ENCODE data around the gene FREY1.

FREY1 gene

DNA sequence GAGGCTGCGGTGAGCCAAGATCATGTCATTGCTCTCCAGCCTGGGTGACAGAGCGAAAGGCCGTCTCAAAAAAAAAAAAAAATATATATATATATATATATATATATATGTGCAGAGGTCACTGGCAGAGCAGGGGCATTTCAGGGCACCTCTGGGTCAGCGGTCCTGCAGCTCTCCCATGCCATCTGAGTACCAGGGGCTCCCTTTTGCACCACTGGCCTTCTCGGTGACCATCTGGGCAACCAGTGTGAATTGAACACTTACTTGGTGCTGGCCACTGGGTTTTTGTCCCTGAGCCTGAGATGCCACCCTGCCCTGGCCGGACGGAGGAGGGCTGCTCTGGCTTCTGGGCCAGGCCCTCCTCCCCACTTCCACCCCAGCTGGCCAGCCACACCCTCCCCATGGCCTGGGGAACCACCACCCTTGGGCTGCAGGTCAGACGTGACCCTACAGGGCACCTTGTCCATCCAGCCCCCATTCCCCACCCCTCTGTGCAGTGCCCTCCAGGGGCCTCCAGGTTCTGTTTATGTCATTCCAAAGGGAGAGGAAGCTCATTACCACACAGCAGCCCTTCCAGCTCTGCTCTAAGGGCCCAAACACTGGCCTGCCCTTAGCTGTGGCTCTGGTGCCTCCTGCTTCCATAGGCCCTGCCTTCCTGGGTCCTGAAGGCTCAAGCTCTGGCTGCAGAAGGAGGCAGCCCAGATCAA lies 11.4 kb downstream of the FREY1 start:
- no peak overlapping the region for H3K27ac ChIP-seq
- TF ChIP-seq, protein P1, sequence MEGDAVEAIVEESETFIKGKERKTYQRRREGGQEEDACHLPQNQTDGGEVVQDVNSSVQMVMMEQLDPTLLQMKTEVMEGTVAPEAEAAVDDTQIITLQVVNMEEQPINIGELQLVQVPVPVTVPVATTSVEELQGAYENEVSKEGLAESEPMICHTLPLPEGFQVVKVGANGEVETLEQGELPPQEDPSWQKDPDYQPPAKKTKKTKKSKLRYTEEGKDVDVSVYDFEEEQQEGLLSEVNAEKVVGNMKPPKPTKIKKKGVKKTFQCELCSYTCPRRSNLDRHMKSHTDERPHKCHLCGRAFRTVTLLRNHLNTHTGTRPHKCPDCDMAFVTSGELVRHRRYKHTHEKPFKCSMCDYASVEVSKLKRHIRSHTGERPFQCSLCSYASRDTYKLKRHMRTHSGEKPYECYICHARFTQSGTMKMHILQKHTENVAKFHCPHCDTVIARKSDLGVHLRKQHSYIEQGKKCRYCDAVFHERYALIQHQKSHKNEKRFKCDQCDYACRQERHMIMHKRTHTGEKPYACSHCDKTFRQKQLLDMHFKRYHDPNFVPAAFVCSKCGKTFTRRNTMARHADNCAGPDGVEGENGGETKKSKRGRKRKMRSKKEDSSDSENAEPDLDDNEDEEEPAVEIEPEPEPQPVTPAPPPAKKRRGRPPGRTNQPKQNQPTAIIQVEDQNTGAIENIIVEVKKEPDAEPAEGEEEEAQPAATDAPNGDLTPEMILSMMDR (conservative IDR thresholded peaks at IDR 0.05), result no peak

DNA sequence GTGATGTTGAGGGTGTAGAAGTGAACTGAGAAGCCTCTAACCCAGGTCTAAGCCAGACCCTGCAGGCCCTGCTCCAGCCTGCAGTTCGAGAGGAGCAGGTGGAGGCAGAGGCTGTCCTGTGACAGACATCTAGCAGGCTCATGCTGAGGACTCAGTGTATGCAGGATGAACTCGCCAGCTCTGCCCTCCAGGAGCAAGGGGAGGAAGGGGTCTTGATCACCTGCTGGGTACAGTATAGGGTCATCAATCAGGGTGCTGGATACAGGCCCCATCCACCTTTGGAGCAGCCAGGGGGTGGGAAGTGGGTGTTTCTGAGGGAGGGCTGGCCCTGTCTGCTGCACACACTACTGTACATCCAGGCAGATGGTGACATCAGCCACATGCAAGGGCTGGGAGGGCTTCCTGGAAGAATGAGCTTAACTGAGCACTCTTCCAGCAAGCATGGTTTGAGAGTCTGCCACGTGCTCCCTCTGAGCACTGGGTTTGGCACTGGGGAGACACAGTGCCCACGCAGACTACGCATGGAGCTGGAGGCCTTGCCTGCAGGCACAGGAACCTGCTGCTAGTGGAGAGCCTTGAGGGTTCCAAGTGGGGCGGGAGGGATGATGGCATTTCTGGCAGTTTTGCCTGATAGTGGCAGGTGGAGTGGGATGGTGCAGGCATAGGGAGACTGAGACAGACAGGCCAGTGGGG lies 12.4 kb downstream of the FREY1 start:
- TF ChIP-seq, protein P1 (conservative IDR thresholded peaks at IDR 0.05), result no peak
- no peak overlapping the region for H3K27ac ChIP-seq

DNA sequence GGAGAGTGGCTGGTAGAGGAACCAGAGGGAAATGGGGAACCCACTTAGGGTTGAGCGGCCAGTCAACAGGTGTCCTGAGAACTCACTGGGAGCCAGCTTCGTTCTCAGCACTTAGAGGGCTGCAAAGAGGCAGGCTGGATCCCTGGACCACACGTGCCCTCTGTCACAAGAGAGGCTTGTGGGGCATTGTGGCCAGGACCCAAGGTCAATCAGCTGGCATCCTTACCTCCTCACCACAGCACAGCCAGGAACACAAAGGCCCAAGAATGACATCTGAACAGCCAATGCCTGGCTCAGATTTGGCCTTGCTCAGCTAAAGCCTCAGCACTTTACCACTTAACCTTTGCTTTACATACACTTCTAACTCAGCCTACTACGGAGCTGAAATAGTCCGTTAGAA lies 14.2 kb downstream of the FREY1 start:
- TF ChIP-seq, protein P1 (conservative IDR thresholded peaks at IDR 0.05), result no peak
- no peak overlapping the region for H3K27ac ChIP-seq

DNA sequence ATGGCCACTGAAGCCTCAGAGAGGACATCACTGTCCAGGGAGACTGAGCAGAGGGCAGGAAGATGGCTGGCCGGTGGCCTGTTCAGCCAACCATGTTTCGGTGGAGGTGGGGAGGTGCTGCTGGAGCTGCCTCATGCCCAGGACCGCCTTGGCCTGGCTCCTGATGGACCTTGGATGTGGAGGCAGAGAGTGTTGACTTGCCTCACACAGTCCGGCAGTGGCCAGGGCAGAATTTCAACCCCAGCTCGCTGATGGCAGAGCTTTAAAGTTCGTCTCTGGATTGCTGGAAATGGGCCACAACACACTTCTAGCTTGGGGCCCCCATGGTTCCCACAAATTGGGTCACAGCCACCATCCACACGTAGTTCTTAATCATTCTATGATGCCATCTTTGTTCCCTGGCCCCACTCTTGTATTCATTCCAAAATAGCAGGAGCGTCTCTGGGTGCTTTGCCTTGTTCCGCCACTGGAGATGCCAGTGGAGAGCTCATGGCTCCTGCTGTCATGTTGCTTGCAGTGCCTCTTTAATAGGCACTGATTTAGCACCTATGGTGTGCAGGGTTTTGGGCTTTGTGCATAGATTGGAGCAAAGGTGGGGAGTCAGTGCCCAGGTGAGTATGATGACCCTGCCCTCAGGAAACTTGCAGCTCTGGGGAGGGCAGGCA lies 16.1 kb downstream of the FREY1 start:
- TF ChIP-seq, protein P1 (conservative IDR thresholded peaks at IDR 0.05), result no peak
- H3K27ac ChIP-seq, result no peak overlapping the region

DNA sequence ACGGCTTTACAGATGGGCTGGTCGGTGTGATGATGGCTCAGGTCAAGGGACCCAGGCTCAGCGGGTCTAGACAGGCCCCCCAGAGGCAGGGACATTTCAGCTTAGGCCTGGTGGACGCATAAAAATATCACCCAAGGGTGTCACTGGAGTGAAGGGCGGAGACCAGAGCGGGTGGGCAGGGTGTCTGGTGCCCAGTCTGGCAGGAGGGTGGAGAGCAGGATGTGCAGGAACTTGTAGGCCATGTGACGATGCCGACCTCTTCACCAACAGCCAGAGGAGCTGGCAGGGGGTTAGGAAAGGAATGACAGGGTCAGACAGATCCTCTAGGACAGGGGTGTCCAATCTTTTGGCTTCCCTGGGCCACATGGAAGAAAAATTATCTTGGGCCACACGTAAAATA lies 17.1 kb downstream of the FREY1 start:
- H3K27ac ChIP-seq, result no peak overlapping the region
- TF ChIP-seq, protein P1 (conservative IDR thresholded peaks at IDR 0.05), result no peak

DNA sequence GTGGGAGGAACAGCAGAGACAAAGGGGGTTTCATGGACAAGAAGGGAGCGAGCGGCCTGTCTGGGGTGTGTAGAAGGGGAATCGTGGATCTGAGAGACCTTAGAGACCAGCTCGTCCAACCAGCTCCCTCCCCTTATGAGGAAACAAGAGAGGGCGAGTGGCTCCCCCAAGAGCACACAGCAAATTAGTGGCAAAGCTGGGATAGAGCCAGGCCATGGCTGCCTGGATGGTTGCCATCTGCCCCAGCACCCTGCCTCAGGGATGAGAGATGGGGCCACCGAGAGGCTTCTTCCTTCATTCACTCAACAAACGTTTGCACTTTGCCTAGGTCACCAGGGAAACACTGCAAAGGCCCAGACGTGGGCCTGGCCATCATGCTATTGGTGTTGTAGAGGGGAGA lies 17.5 kb downstream of the FREY1 start:
- H3K27ac ChIP-seq, result no peak overlapping the region
- TF ChIP-seq, protein P1 (conservative IDR thresholded peaks at IDR 0.05), result no peak

DNA sequence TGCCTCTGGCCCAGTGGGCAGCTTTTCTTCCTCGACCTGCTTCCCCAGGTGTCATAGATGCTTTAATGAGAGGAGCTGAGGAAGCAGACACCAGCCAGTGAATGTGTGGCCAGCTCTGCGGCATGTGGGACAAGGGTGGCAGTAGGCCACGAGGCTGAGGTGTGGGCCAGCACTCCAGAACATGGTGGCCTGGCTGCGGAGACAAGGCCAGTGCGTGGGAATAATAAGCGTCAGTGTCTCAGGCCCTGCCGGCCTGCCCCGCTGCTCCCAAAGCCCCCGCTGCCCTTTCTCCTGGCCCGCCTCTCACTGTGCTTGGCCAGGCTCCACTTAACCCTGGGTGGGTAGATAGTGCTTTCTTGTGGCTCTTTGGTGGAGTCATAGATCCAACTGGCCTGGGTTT lies 19.5 kb downstream of the FREY1 start:
- TF ChIP-seq, protein P1 (conservative IDR thresholded peaks at IDR 0.05), result no peak
- peak overlapping the region; percentile 93; the same call in 1 of the 2 replicates for H3K27ac ChIP-seq
